Body of pancreas (tissue), 4 donors: Measurements from ENCODE around the gene ACRBP. TPM values are rescaled to one million over a fixed set of nuclear protein-coding genes. Genes with fewer than 3 reads are reported as not detected.

Experiments used
- ATAC-seq: fragments of 150-250 bp; one replicate; pipeline ENCODE4 v1.9.1; 2016
- DNase-seq, 4 donors: peaks; one replicate each; pipeline ENCODE4 v3.0.0-alpha.2; 2019
- H3K27ac ChIP-seq, 4 donors: fragments of 200-600 bp; sonication (generic); 1 replicate in 3 of 4; 2 replicates in 1 of 4; pipeline versions ENCODE4 v1.5.1 to v1.6.1; 2016 to 2019; ENCODE audit warnings: mild to moderate bottlenecking in 1 of 4, mixed read lengths in 1 of 4, moderate library complexity in 1 of 4
- H3K27me3 ChIP-seq, 2 donors: fragments of 200-600 bp; sonication (generic); one replicate each; pipeline ENCODE4 v1.6.0; 2016; ENCODE audit warnings: mild to moderate bottlenecking in 1 of 2
- H3K36me3 ChIP-seq, 2 donors: fragments of 200-600 bp; sonication (generic); replicated peaks in 1 of 2; 2 replicates each; pipeline ENCODE4 v1.5.1; 2016; ENCODE audit warnings: low read depth in 2 of 2; ENCODE audit not compliant: insufficient read depth in 1 of 2
- H3K4me1 ChIP-seq: fragments of 200-600 bp; sonication (generic); one replicate; pipeline ENCODE4 v1.6.0; 2016
- H3K4me3 ChIP-seq, 2 donors: fragments of 200-600 bp; sonication (generic); 1 replicate in 1 of 2; 2 replicates in 1 of 2; pipeline ENCODE4 v1.5.1; 2016 to 2019
- H3K9me3 ChIP-seq, 3 donors: fragments of 200-600 bp; sonication (generic); 1 replicate in 2 of 3; 2 replicates in 1 of 3; pipeline ENCODE4 v1.5.1; 2016
- POLR2A ChIP-seq, 3 donors: fragments of 450-650 bp; IDR thresholded peaks; one replicate each; pipeline ENCODE4 v1.6.1; 2016; ENCODE audit warnings: antibody characterized with exemption in 3 of 3, mild to moderate bottlenecking in 2 of 3
- WGBS, 2 donors: methylation state at CpG; one replicate each; pipeline ENCODE4 v1.1.5; 2017; 5-methylcytosine and 5-hydroxymethylcytosine counted together
- intact Hi-C: fragments of 100-400 bp; cut with DNase I; formaldehyde crosslinking; loops from one replicate; pipeline ENCODE4 v1.15.1; 2023
- total RNA-seq, 2 donors: library from RNA; depleted of rRNA; stranded (reverse); fragments of >200 nt; gene quantifications; one replicate each; pipeline ENCODE4 v1.1.0, GENCODE V29; 2016
- TF ChIP-seq, protein P1 (sequence below), 7 experiments: fragments of 450-650 bp in 4 of 7; fragments of 200-600 bp in 3 of 7; sonication (generic) in 3 of 7; IDR thresholded peaks; one replicate each; pipeline ENCODE4 v1.5.1; 2016 to 2019; ENCODE audit warnings: antibody characterized with exemption in 7 of 7

ACRBP gene
- total RNA-seq = 1 to 10 TPM in 1 of 2 donors, under 1 TPM in 1; 0.78 to 5.9 TPM

DNA sequence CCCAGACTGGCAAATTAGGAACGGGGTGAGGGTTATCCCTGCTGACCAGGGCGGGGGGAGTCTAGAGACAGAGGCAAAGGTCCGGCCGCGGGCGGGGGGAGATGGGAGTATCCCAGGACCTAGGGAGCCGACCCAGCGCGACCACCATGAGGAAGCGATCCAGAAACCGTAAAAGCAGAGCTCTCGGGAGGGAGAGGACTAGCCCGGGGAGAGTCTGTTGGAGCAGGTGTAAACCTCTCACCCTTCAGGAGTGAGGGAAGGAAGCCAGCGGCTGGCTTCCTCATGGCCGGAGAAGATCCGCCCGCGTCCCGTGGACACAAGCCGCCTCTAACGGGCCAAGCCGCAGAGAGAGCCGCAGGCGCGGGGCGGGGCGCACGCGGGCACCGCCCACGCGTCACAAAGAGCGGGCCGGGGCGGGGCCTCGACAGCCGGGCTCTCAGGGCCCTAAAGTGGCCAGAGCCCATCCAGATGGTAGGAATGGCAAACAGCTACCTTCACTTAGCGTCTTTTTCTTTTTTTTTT is at the start of gene ACRBP:
TSS of gene ACRBP (minus strand) at position 350 of the 522 bp plus-strand sequence. CDS start at position 284, 66 bp downstream.
- intact Hi-C loops = no loop called here
- peaks cover 0 to 12% of the 10 kb centered on the region in 2 donors for H3K36me3 ChIP-seq
- no peaks in the 10 kb centered on the region for H3K9me3 ChIP-seq
- peak; percentile 95 for ATAC-seq
- peak within 1 kb of the TSS in 1 of 4 donors; percentile 46 for H3K27ac ChIP-seq
- 3 to 10% methylated on average over 14 to 38 of the region's 38 CpGs for WGBS, 2 donors
- H3K27me3 ChIP-seq = no peaks in the 10 kb centered on the region
- DNase-seq = peak; percentile 78 to 90 (median 84)
- TF ChIP-seq, protein P1, sequence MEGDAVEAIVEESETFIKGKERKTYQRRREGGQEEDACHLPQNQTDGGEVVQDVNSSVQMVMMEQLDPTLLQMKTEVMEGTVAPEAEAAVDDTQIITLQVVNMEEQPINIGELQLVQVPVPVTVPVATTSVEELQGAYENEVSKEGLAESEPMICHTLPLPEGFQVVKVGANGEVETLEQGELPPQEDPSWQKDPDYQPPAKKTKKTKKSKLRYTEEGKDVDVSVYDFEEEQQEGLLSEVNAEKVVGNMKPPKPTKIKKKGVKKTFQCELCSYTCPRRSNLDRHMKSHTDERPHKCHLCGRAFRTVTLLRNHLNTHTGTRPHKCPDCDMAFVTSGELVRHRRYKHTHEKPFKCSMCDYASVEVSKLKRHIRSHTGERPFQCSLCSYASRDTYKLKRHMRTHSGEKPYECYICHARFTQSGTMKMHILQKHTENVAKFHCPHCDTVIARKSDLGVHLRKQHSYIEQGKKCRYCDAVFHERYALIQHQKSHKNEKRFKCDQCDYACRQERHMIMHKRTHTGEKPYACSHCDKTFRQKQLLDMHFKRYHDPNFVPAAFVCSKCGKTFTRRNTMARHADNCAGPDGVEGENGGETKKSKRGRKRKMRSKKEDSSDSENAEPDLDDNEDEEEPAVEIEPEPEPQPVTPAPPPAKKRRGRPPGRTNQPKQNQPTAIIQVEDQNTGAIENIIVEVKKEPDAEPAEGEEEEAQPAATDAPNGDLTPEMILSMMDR (IDR thresholded peaks at IDR 0.05) = no peak
- TF ChIP-seq POLR2A (IDR thresholded peaks at IDR 0.05) = peak in 2 of 3 donors; percentile 49 to 56
- peak within 1 kb of the TSS in 1 of 2 donors; percentile 24 for H3K4me3 ChIP-seq
- H3K4me1 ChIP-seq = peaks cover 10% of the 10 kb centered on the region

DNA sequence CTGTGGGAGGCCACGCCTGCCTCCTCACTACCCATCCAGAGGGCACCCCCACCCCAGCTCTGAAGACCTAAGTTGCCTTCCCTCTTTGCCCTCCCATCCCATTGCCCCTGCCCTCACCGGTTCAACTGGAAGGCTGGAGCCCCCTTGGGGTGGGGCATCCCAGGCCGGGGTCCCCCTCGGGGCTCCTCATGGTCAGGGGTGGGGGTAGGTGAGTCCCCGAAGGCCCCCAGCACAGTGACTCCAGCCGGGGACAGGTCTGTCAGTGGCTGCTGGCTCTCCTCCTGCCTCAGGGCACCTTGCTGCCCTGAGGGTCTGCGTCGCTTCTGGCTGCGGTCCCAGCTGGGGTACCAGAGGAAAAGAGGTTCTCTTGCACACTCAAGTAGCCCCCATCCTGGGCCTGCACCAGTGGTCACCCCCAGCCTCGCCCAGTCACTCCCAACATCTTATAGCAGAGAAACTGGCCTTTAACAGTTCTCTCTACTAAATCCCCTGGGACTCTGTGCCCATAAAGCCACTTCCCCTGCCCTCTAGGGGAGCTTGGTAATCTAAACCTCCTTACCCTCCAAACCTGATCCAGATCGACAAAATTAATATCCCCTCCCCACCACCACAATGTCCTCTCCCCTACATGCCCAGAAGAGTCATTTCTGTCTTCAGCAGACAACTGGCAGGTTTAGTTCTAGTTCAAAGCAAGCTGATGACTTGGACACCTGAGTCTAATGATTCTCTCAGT is 48.2 kb upstream of the ACRBP start:
- intact Hi-C loops = no loop called here

DNA sequence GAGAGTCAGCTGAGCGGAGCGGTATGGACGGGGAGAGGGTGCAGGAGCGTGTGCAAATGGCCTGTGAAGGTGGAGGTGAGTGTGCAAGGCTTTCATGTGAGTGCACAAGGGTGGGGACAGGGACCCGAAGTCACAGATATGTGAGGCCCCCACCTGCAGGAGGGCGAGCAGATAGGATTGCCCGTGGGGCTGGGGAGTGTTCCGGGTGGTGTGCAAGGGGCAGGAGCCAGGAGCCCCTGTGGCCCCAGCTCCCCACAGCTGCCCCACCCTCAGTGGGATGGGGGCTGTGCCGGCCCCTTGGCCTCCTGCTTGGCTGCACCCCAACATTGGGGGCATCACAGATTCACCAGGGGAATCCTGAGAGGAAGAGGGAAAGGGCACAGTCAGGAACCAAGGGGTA is 47.5 kb upstream of the ACRBP start:
- no peak overlapping the region for H3K27ac ChIP-seq
- TF ChIP-seq, protein P1 (IDR thresholded peaks at IDR 0.05) = no peak
- no peak for TF ChIP-seq POLR2A (IDR thresholded peaks at IDR 0.05)
- ATAC-seq (no peak), DNase-seq (no peak)
- WGBS, 2 donors = 57 to 63% methylated on average over 7 to 9 of the region's 9 CpGs
- H3K4me1 ChIP-seq = peaks cover 9% of the 10 kb centered on the region
- H3K9me3 ChIP-seq = no peaks in the 10 kb centered on the region
- H3K36me3 ChIP-seq = no peaks in the 10 kb centered on the region
- no peak overlapping the region for H3K4me3 ChIP-seq
- intact Hi-C loops = no loop called here
- H3K27me3 ChIP-seq = peaks cover 0 to under 1% of the 10 kb centered on the region in 2 donors

More for the DNA sequence above, 48.2 kb upstream of the ACRBP start:
- H3K9me3 ChIP-seq = no peaks in the 10 kb centered on the region
- peaks cover 6 to 8% of the 10 kb centered on the region in 2 donors for H3K27me3 ChIP-seq
- ATAC-seq = no peak
- no peak for TF ChIP-seq POLR2A (IDR thresholded peaks at IDR 0.05)
- WGBS, 2 donors = 28 to 44% methylated on average over 5 to 10 of the region's 11 CpGs
- DNase-seq = no peak
- peaks cover 11% of the 10 kb centered on the region for H3K4me1 ChIP-seq
- H3K27ac ChIP-seq = no peak overlapping the region
- no peaks in the 10 kb centered on the region for H3K36me3 ChIP-seq
- no peak overlapping the region for H3K4me3 ChIP-seq

DNA sequence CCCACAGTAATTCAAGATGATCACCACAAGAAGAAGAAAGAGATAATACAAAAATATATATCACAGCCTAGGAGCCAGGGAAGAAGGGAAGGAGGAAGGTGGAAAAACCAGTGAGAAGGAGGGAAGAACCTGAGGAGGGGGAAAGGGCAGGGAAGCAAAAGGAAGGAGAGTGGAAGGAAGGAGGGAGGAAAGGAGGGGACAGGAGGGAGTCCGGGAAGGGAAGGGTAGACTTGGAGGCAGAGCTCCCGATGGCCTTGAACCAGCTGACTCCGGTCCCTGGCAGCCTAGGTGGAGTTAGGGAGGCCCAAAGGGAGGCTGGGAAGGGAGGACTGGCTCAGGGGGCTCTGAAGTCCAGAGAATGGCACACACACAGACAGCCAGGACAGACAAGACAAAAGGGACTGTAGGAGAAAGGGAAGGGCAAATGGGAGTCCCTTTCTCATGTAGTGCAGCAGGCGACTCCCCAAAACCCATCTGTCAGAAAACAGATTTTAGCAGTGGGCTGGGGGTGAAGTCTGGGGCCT is 46.7 kb upstream of the ACRBP start:
- intact Hi-C loops = no loop called here
- TF ChIP-seq, protein P1 (IDR thresholded peaks at IDR 0.05) = no peak
- TF ChIP-seq POLR2A (IDR thresholded peaks at IDR 0.05) = no peak
- H3K27ac ChIP-seq = no peak overlapping the region
- 47 to 48% methylated on average over 4 of the region's 4 CpGs for WGBS, 2 donors
- H3K4me1 ChIP-seq = peaks cover 9% of the 10 kb centered on the region
- H3K9me3 ChIP-seq = no peaks in the 10 kb centered on the region
- no peak overlapping the region for H3K4me3 ChIP-seq
- H3K27me3 ChIP-seq = no peaks in the 10 kb centered on the region
- H3K36me3 ChIP-seq = no peaks in the 10 kb centered on the region
- ATAC-seq = no peak
- DNase-seq = no peak

DNA sequence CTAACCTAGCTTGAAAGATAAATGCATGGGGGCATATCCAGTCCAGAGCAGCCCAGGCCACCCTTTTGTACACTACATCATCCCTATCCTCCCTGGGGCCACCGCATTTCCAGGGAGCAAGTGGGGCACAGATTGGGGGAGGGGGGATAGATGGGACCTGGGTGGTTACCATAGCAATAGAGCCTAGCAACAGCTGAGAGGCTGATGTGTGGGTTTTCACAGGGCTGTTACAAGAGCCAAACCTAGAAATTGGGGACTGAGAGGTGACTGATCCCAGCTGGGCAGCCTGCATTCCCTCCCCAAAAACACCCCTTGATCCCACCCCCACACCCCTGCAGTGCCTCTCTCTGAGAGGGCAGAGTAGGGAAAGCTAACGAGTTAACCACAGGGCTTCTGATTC is 45.7 kb upstream of the ACRBP start:
- TF ChIP-seq, protein P1 (IDR thresholded peaks at IDR 0.05) = no peak
- no peak for TF ChIP-seq POLR2A (IDR thresholded peaks at IDR 0.05)
- Histone ChIP-seq H3K4me3 (no peak overlapping the region), H3K36me3 (no peaks in the 10 kb centered on the region), H3K27ac (no peak overlapping the region), H3K4me1 (peaks cover 16% of the 10 kb centered on the region), H3K9me3 (no peaks in the 10 kb centered on the region), H3K27me3 (no peaks in the 10 kb centered on the region)
- intact Hi-C loops = no loop called here
- ATAC-seq (no peak), DNase-seq (no peak)
- 36 to 62% methylated on average over 1 to 2 of the region's 2 CpGs for WGBS, 2 donors
